Heart right ventricle (tissue), 16 donors: ENCODE data around the gene TMEM126A. TPM values are rescaled to one million over a fixed set of nuclear protein-coding genes. Genes with fewer than 3 reads are reported as not detected.

ENCODE experiments used
- ATAC-seq, 8 donors: fragments of 200-7000 bp; cut with Tn5 transposase; one replicate each; pipeline ENCODE4 v1.9.1; 2020; ENCODE audit warnings: mild to moderate bottlenecking in 8 of 8, moderate library complexity in 8 of 8, moderate number of reproducible peaks in 1 of 8
- DNase-seq, 2 donors: peaks; one replicate each; pipeline ENCODE4 v3.0.0-alpha.2; 2020
- H3K27ac ChIP-seq, 10 donors: fragments of 200-600 bp; sonication (generic) in 2 of 10; one replicate each; pipeline versions ENCODE4 v1.5.0 to v1.8.0; 2020 to 2022; ENCODE audit warnings: mild to moderate bottlenecking in 3 of 10
- H3K27me3 ChIP-seq, 7 donors: fragments of 200-600 bp; one replicate each; pipeline ENCODE4 v1.8.0; 2021 to 2022; ENCODE audit warnings: mild to moderate bottlenecking in 2 of 7
- H3K36me3 ChIP-seq, 9 donors: fragments of 200-600 bp; sonication (generic) in 1 of 9; one replicate each; pipeline versions ENCODE4 v1.5.0 to v1.8.0; 2020 to 2022; ENCODE audit warnings: mild to moderate bottlenecking in 2 of 9
- H3K4me1 ChIP-seq, 9 donors: fragments of 200-600 bp; sonication (generic) in 1 of 9; one replicate each; pipeline versions ENCODE4 v1.5.0 to v1.8.0; 2020 to 2022; ENCODE audit warnings: mild to moderate bottlenecking in 4 of 9
- H3K4me3 ChIP-seq, 10 donors: fragments of 200-600 bp; sonication (generic) in 2 of 10; one replicate each; pipeline versions ENCODE4 v1.5.0 to v1.8.0; 2020 to 2022; ENCODE audit warnings: mild to moderate bottlenecking in 7 of 10, moderate library complexity in 2 of 10
- H3K9me3 ChIP-seq, 11 donors: fragments of 200-600 bp in 10 of 11; sonication (generic) in 2 of 11; one replicate each; pipeline versions ENCODE4 v1.5.0 to v1.8.0; 2013 to 2022; ENCODE audit warnings: mild to moderate bottlenecking in 2 of 11, control low read depth in 1 of 11, moderate library complexity in 1 of 11
- WGBS, 2 donors: extraction: QIAGEN DNeasy Blood & Tissue Kit; methylation state at CpG; one replicate each; pipeline ENCODE4 v1.1.7; 2013; ENCODE audit warnings: inconsistent platforms in 1 of 2; 5-methylcytosine and 5-hydroxymethylcytosine counted together
- intact Hi-C, 10 donors: fragments of 100-400 bp; cut with DNase I; formaldehyde crosslinking; loops; one replicate each; pipeline versions ENCODE4 v1.11.1 to v1.14.2; 2022
- polyA plus RNA-seq, 2 donors: library from polyadenylated mRNA; stranded (reverse); fragments of 200-250 nt; gene quantifications; one replicate each; pipeline ENCODE4 v1.2.3, GENCODE V29; 2013
- total RNA-seq, 10 donors: library from RNA; stranded (reverse); fragmentation: NEBNext Ultra II Directional in 3 of 10; extraction: Animal tissue kit (Norgen Biotek cat#: 25700) in 3 of 10; gene quantifications; one replicate each; pipeline versions ENCODE4 v1.2.1 to v1.2.4, GENCODE V29; 2021 to 2023
- TF ChIP-seq, protein P1 (sequence below), 9 donors: fragments of 200-600 bp; sonication (generic) in 2 of 9; IDR thresholded peaks; one replicate each; pipeline versions ENCODE4 v1.5.0 to v1.8.0; 2021 to 2022; ENCODE audit warnings: antibody characterized with exemption in 9 of 9, mild to moderate bottlenecking in 5 of 9, moderate library complexity in 1 of 9
- donor health status: Arrhythmogenic right ventricular cardiomyopathy.
- donor health status: ischemic (EF 13 %, LVEDD 7.1; RV severe dilation, severe dysfunction).
- donor health status: healthy with polysubstance abuse.
- donor health status: DM: no; HTN: yes; CAD: no.
- donor health status: DM: no; HTN: no; CAD: no.
- donor health status: ischemic (EF 25% LVEDD 6.9; RV normal size, moderate dysfunction).
- donor health status: ischemic (EF 25% LVEDD 5.7; RV mildly dilated, moderate dysfunction).
- donor health status: healthy.
- donor health status: DM: yes; HTN: yes; CAD: no.
- donor health status: Ischemic cardiomyopathy.
- donor health status: ischemic (EF 35%, LVEDD 5.7; RV mildly dilated, moderate dysfunction).
- donor health status: nonischemic (EF 11% LVEDD 7.7; RV severe dilation, severe dysfunction).
- donor health status: DM: yes; HTN: yes; CAD: no.
- donor health status: PGD.
- donor health status: ischemic (EF 29% LVEDD 5.4; RV normal size, mild dysfunction).
- donor health status: nonischemic (EF 23%, LVEDD 6.1; RV moderate dilation, normal function).

TMEM126A gene
- total and polyA plus RNA-seq, 12 donors: 56.9 to 153 (median 67.6) TPM

- H3K27ac ChIP-seq: peak overlapping the region; percentile 86 to 100 (median 98)
- ATAC-seq (peak; percentile 71 to 87 (median 82)), DNase-seq (peak; percentile 80)
- intact Hi-C loops: loop anchor here in 6 of 10 donors (1.0 to 5.0 kb wide), 4 partner anchors 15 to 37 kb away; partner anchors contain the start of genes TMEM126B (in 6 of the 6) and DLG2 (in 1 of the 6)
- peak overlapping the region; percentile 64 to 98 (median 88) for H3K4me3 ChIP-seq
- H3K4me1 ChIP-seq: peaks cover 4 to 53% (median 47%) of the 10 kb centered on the region in 9 donors
- 0 to 1% methylated on average over 72 to 73 of the region's 73 CpGs for WGBS, 2 donors
- H3K9me3 ChIP-seq: no peaks in the 10 kb centered on the region
- no peaks in the 10 kb centered on the region for H3K27me3 ChIP-seq
- H3K36me3 ChIP-seq: peaks cover 0 to 42% (median 9%) of the 10 kb centered on the region in 9 donors
- TF ChIP-seq, protein P1, sequence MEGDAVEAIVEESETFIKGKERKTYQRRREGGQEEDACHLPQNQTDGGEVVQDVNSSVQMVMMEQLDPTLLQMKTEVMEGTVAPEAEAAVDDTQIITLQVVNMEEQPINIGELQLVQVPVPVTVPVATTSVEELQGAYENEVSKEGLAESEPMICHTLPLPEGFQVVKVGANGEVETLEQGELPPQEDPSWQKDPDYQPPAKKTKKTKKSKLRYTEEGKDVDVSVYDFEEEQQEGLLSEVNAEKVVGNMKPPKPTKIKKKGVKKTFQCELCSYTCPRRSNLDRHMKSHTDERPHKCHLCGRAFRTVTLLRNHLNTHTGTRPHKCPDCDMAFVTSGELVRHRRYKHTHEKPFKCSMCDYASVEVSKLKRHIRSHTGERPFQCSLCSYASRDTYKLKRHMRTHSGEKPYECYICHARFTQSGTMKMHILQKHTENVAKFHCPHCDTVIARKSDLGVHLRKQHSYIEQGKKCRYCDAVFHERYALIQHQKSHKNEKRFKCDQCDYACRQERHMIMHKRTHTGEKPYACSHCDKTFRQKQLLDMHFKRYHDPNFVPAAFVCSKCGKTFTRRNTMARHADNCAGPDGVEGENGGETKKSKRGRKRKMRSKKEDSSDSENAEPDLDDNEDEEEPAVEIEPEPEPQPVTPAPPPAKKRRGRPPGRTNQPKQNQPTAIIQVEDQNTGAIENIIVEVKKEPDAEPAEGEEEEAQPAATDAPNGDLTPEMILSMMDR (IDR thresholded peaks at IDR 0.05): peak; percentile 17 to 81 (median 66)
These were observed 16.2 kb downstream of the TMEM126A start for GRCh38 chr11:85663753-85664614.

- DNase-seq: peak; percentile 94 to 96
- Histone ChIP-seq H3K27ac (peak within 1 kb of the TSS; percentile 86 to 100 (median 98)), H3K36me3 (peaks cover 0 to 33% (median 6%) of the 10 kb centered on the region in 9 donors), H3K4me3 (peak within 1 kb of the TSS; percentile 64 to 98 (median 88)), H3K27me3 (no peaks in the 10 kb centered on the region), H3K4me1 (peaks cover 4 to 44% (median 38%) of the 10 kb centered on the region in 9 donors), H3K9me3 (no peaks in the 10 kb centered on the region)
- TF ChIP-seq, protein P1 (IDR thresholded peaks at IDR 0.05): no peak
- intact Hi-C loops: loop anchor here in 6 of 10 donors (1.0 to 5.0 kb wide), 4 partner anchors 36 to 52 kb away; partner anchors contain the start of genes TMEM126B (in 6 of the 6) and DLG2 (in 1 of the 6)
- peak; percentile 96 to 98 (median 96) for ATAC-seq
- 0% methylated on average over 67 of the region's 67 CpGs for WGBS, 2 donors
These were observed 17.1 kb downstream of the TMEM126A start, which contains the start of gene CREBZF for GRCh38 chr11:85664615-85665481. TSS of gene CREBZF (minus strand) at chr11:85665129. CDS start at chr11:85664875, 254 bp downstream.

DNA sequence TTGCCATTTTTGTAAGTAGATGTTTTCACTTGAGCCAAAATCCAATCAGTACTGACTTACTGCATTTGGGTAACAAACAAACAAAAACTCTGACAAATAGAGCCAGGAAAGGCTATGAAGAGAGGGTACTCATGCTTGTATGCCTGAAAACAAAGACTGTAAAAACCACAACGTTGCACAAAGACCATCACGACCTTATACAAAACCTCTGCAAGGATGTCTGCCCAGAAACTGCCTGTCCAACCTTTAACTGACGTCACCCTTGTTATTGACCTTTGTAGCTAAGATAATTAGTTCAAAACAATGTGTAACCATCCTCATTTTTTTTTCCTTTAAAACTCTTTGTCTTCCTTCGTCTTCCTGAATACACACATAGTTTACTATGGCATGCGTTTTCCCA, 18.0 kb downstream of the TMEM126A start:
- Histone ChIP-seq H3K36me3 (peaks cover 0 to 24% (median 0%) of the 10 kb centered on the region in 9 donors), H3K4me3 (peak overlapping the region in 4 of 10 donors; percentile 85 to 96 (median 92)), H3K27me3 (no peaks in the 10 kb centered on the region), H3K27ac (peak overlapping the region in 4 of 10 donors; percentile 97 to 100 (median 99)), H3K4me1 (peaks cover 4 to 36% (median 29%) of the 10 kb centered on the region in 9 donors), H3K9me3 (no peaks in the 10 kb centered on the region)
- ATAC-seq: no peak
- TF ChIP-seq, protein P1 (IDR thresholded peaks at IDR 0.05): no peak
- 77 to 84% methylated on average over 5 of the region's 5 CpGs for WGBS, 2 donors
- intact Hi-C loops: loop anchor here in 4 of 10 donors (2.0 to 5.0 kb wide), 2 partner anchors 37 to 52 kb away; partner anchors contain the start of gene TMEM126B (in 4 of the 4)
- no peak for DNase-seq
